GM21515 (cell line): ENCODE measurements around the gene OSTF1.

Experiments used
- ATAC-seq: cut with Tn5 transposase; IDR thresholded peaks from one replicate; pipeline ENCODE4 v1.9.1; 2021; ENCODE audit not compliant: unreplicated experiment

OSTF1 gene

DNA sequence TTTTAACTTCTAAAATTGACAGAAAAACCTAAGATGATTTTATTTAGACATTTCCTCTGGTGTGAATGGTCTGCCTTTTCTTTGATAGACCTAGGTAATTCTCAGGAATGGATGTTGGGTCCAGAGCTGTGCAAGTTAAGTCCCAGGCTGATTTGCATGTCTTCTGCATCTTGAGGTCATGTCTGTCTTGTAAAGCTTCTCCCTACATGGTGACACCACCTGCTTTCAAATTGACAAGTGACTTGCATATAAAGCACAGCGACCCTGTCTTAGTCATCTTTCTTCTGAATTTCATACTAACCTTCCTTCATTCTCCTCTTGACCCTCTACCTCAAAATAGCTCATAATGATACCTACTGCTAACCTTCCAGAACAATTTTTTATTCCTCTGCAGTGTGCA lies 29.2 kb downstream of the OSTF1 start:
- ATAC-seq = no peak

DNA sequence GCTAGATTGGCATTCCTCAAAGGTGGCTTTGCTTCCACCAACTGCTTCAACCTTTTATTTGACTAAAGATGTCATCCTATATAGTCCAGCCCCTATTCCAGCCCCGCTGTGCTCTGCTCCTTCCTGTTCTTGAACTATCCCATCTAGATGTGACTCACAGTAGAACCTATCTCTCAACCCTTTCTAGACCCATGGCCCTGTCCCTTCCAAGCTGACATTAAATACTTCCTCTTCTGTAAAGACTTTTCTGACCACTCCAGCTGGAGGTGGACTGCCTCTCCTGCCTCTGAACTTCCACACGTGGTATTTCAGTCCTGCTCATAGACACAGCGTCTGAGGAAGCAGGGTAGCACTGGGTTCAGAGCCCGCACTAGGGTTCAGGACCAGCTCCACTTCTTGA lies 32.4 kb downstream of the OSTF1 start:
- ATAC-seq = no peak

DNA sequence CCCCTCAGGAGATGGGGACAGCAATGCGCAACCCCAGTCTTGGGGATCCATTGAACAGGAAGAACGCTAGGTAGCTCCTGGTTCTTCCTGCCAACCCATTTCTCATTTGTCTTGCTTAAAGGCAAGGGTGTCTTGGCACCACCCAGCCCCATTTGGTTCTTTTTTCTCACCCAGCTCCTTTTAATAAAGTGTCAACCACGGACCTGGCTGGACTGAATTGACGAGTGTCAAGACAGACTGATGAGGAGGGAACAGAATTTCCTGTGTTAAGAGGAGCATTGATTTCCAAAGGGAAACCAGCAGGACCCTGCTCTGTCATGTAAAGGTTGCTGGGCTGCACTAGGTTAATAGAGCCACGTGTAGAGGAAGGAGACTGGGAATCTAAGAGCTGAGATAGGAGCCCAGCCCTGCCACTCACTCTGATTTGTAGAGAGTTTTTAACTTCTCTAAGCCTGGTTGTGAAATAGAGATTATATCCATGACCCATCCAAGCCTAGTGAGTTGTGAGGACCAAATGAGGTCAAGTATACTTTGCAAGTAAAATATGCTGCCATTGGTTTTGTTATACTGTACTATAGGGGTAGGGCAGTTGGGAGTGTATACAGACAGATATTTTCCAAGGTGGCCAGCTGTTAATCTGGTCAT lies 33.7 kb downstream of the OSTF1 start:
- ATAC-seq = no peak

DNA sequence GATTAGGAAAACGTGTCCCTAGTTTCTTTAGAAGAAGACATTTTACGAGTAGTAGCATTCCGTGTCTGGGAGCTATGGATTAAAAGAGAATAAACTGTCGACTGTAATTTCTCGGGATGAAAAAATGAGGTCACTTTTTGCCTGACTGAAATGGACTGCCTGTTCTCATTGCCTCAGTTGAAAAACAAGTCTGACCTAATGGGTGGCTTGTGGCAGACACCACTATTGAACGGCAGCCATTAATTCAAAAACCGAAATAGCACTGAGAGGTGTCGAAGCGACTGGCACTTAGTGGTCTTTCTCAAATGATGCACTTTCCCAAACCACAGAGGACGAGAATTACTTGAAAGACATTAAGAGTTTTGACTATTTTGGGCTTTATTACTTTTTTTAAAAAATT lies 35.4 kb downstream of the OSTF1 start:
- ATAC-seq = no peak

DNA sequence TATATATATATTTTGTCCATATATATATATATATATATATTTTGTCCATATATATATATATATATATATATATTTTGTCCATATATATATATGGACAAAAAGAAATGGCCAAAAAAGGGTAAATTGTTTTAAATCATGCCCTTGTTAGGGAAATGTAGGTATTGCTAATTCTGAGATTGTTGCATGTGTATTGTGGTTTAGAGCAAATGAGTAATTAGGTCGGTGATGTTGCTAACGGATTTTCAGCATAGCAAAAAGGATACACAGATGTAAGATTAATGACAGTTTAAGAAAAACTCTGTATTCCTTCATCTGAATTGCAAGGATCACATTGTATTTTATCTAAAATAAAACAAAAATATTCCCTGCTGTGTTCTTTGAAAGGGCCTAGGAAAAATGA lies 40.2 kb downstream of the OSTF1 start:
- no peak for ATAC-seq

DNA sequence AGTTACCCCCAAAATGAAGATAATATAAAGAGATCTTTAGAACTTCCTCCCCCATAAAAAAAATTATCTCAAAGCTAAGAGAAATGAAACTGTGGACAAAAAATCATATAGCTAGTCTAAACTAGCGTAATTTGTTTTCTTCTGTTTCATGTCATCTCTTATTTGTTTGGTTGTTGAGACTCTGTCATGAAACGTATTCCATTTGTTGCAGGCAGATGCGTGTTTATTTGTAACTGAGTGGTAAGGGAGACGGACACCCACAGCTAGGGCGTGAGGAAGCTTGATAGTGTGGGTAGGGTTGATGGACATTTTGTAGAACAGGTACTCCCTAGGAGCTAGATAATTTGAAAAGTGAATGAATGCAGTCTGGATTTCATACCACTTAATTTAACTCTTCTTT lies 41.9 kb downstream of the OSTF1 start:
- no peak for ATAC-seq

DNA sequence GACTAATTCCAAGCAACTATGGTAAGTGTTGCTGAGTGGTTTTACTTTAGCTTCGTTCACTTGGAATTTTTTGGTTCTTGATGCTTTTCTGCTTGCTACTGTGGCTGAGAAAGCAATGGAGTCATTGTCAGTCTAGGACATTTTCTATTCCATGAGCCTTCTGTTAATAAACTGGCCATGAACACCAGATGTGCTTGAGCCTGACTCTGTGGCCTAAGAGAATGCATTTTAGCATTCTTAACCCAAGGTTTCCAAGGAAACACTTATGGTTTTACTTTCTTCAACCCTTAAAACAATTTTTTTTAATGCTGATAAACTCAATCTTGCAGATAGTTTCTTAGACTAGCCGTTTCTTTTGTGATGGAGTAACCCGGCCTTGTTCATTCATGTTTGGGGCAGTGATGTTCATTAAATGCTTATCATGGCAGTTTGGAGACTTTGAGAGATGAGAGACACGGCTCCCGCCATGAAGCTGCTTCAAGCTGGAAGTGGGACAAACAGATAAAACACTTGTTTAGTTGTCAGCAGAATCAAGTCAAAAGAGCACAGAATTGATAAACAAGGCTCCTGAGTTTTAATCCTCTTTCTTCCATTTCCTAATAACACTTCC lies 42.4 kb downstream of the OSTF1 start:
- no peak for ATAC-seq

DNA sequence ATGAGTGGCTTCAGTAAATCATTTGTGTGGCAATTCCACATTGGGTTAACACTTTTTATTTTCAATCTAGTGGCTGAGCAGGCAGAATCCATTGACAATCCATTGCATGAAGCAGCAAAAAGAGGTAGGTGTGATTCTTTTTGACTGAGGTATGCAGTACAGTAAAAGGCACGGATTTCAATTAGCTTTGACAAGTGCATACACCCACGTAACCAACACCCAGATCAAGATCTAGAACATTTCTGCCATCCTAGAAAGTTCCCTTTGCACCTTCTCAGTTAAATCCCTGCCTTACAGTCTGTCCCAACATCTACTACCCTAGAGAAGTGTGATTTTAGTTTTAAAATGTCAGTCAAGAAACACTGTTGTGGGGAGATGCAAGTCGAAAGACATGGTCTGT lies 43.4 kb downstream of the OSTF1 start:
- ATAC-seq = no peak

DNA sequence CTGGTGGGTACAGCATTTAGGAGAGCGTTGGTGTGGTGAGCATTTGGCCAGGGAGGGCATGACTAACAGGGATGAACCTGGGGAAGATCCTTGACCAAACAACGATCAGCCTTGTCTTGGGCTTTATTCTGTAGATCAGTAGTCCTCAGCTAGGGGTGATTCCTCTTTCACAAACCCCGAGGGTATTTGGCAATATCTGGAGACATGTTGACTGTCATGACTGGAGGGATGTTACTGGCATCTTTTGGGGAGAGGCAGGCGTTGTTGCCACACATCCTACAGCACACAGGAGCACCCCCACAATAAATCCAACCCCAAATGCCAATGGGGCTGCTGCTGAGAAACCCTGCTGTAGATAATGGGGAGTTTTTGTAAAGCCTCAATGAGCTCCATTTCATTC lies 43.9 kb downstream of the OSTF1 start:
- no peak for ATAC-seq

DNA sequence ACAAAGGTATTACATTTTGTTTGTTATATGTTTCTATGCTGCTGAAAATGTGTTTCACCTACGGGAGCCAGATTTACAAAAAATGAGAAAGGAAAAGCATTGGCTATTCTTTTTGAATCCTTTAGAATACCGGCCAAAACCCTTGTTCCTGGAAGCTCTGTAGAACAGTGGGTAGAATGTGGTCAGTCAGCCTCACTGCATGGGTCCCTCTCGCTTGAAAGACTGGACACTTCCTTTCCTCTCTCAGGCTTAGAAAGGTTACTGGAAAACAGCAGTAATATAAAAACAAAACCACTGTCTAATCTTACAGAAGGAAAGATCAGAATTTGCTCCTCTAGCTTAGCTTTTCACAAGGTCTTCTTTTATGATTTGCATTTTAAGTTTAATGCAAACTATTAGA lies 45.1 kb downstream of the OSTF1 start:
- ATAC-seq = no peak

DNA sequence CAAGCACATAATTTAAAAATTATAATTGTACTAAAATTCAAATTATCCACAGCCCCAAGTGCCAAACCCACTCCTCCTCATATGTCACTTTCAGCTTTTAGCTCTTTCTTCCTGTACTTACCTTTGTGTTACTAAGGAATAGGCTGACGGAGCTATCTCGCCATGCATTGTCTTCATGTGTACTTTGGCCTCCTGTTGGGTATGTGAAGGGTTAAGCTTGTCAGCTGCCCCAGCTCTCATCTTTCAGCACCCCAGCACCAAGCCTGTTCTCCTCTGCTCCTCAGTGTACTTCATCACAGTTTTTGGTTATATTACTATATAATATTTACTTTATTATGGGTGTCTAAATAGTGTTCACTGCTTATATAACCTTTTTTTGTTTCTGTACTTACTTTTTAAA lies 46.2 kb downstream of the OSTF1 start:
- ATAC-seq = no peak

DNA sequence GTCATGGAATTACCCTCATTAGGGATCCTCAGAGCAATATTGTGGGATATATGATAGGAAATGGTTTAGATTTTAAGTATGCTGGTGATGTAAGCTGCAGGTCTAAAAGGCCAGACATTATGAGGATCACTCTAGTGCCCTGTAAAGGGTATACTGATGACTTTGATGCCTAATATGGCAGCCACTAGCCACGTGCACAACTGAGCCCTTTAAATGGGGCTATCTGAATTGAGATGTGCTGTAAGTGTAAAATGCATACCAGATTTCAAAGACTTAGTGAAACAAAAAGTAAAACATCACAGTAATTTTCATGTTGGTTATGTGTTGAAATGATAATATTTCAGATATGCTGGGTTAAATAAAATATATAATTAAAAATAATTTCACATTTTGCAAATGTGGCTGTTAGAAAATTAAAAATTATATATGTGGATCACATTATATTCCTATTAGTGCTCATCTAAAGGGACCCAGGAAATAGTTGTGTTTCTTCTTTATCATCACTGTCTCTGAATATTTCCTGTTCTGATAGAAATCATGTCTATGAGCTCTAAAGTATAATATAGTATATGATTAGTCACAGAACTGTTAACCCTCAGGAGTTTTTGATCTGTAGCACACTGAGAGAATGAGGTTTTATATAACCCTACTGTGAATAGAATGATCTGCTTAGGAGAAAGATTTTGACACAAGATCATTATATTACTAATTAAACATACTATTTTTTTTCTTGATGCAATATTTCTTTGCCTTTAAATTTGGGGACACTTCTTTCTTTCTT lies 50.1 kb downstream of the OSTF1 start:
- ATAC-seq = no peak

DNA sequence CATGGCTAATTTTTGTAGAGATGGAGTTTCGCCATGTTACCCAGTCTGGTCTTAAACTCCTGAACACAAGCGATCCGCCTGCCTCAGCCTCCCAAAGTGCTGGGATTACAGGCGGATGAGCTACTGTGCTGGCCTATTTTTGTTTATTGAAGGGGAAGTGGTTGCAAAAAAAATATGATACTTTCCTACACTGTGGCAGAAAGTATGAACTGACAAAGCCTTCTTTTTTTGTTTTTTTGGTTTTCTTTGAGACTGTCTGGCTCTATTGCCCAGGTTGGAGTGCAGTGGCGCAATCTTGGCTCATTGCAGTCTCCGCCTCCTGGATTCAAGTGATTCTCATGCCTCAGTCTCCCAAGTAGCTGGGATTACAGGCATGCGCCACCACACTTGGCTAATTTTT lies 50.9 kb downstream of the OSTF1 start:
- no peak for ATAC-seq

DNA sequence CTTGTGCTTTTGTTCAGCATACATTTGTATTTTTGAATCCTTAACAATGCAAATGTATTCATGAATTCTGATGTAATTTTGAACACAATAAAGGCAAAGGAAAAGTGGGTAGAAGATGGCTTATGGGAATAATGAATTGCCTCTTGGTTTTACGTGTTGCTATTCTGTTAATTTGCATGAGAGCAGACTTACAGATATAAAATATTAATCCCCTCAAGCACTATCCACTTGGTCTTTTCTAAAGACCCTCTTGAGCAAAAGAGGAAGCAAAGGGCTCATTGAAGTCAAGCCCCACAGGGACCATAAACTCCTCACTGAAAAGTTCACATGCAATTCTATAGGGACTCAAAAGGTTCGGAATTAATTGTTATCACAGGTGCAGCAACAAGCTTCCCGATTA lies 51.9 kb downstream of the OSTF1 start:
- ATAC-seq = no peak

DNA sequence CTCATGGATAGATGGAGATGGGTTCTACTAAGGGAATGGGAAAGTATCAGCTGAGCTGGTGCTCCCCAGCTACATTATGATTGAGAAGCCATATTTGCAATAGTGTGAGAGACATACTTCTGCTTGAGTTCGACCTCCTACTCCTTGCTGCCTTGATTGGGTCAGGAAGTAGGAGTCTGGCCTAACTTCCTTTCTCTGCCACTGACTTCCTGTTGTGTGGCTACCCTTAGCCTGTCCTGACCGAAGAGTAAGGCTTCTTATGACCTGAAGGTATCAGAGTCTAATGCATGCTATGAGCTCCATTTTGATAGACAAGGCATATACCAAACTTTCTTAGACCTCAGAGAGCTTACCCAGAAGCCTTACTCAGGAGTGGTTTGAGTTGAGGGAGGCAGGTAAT lies 53.9 kb downstream of the OSTF1 start:
- no peak for ATAC-seq

DNA sequence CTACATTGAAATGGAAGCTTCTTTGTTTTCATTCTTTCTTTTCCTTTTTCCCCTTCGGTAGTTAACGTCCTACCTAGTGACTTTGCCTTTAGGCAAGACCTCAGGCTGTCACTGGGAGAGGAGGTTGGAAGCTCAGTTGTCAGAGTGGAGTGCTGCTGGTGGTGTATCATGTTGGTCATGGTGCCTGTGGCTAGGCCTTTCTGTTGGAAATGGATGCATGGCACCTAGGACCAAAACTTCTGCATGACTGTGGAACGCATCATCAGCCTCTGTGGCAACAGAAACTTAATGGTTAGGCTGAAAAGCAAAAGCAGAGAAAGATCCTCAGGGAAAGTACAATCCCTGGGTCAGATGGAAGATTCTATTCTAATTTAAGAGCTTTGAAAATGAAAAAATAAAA lies 57.9 kb downstream of the OSTF1 start:
- no peak for ATAC-seq

DNA sequence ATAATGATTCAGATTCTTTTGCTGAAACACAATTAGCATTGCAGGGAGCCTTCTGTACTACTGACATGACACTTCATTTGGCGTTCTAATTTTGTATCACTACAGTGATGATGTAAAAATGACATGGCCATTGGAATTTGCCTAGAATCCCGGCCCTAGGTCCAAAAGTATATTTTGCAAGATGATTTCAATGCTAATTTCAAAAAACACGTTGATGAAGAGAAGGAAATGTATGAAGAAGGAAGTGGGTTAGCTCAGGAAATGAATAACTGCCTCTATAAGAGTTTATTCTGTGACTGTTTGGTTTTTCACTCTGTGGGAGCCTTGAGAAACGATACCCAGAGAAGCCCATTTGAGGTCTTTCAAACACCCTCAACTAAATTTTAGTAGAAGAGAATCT lies 59.3 kb downstream of the OSTF1 start:
- ATAC-seq = peak; percentile 67

DNA sequence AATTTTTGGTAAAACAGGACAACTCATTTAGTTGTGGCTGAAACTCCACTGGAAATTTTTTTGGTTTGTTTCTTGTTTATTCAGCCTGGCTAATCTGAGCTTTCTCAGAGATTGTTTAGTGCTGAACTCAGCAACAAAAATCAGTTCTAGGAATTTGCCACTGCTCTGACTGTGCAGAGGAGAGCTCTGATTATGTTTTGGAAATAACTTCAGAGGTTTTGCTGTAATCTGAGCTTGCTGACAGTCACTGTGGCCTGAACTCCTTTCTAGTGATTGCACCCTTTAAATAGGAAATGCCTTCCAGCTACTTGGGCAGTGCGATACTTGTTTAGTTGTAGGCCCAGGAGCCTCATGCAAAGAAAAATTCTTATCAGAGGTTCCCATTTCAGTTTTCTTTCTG lies 60.2 kb downstream of the OSTF1 start:
- no peak for ATAC-seq

DNA sequence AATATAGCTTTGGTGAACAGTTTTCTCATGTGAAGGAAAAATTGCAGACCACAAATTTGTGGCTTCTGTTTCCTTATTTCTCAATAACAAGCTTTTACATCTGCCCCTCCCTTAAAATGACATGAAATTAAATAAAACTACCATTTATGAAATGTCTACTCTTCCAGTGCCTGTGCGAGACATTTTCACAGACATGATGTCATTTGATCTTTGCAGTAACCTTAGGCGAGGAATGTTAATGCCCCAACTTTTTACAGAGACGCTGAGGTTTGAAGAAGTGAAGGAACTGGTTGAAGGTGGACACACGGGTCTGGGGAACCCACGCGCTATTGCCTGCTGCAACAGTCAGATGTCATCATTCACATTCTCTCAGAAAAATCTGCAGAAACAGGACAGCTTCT lies 61.5 kb downstream of the OSTF1 start:
- no peak for ATAC-seq

DNA sequence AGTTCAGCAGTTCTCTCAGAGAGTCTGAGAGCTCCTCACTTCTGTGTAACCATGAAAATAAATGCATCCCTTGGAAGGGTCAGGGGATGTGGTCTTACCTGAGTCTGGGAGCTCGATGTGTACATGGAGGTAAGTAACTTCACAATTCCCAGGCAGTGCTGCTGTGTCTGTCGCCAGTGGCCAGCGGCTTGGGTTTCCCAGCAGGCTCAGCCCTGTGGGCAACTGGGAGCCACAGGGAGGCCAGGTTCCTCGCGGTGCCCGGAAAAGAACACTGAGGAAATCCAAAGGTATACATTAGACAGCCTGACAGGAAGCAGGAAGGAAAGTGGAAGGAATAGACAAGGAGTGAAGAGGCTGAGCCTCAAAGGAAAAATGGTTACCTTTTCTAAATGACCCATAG lies 62.2 kb downstream of the OSTF1 start:
- ATAC-seq = no peak

DNA sequence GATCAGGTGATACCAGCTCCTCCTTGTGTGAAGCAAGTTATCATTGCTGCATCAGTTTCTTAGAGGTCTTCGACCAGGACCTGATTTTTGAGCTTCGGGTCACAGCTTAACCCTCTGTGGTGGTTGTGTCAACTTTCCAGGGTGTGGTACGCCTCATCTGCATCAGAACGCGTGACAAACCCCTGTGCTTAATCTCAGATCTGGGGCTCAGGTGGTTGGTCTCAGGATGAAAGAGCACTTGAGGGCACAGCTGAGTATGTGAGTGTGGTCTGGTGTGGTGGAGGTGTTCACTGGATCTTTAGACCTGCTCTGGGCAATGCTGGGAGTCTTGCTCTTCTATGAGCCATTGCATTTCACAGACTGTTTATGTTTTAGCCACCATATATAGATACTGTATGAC lies 64.1 kb downstream of the OSTF1 start:
- ATAC-seq = no peak

DNA sequence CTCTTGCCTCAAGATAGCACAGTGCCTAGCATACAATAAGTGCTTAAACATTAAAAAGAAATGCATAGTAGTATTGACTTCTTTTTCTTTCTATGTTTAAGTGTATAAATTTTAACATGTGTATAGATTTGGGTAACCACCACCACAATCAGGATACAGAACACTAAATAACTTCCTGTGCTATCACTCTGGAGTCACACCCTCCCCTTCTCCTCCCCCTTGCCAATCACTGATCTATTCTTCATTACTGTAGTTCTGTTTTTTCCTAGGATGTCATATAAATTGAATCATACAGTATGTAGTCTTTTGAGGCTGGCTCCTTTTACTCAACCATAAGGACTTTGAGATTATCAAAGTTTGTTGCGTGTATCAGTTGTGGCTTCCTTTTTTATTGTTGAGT lies 68.5 kb downstream of the OSTF1 start:
- no peak for ATAC-seq
